HFFc6 (cell line): ENCODE measurements around the gene AMPD3. TPM values are rescaled to one million over a fixed set of nuclear protein-coding genes. Genes with fewer than 3 reads are reported as not detected.

Experiments used
- DNase-seq: peaks from one replicate; pipeline ENCODE4 v3.0.0-alpha.2; 2018
- H3K27ac Mint-ChIP-seq: 2 replicates; pipeline ENCODE4 v1.8.0; 2020; ENCODE audit warnings: mild to moderate bottlenecking, mixed read lengths
- H3K27me3 Mint-ChIP-seq: 2 replicates; pipeline ENCODE4 v1.8.0; 2021; ENCODE audit warnings: mild to moderate bottlenecking, moderate library complexity, mixed read lengths; ENCODE audit not compliant: insufficient read depth
- H3K36me3 Mint-ChIP-seq: 2 replicates; pipeline ENCODE4 v1.8.0; 2021; ENCODE audit warnings: low read depth, mixed read lengths
- H3K4me1 Mint-ChIP-seq: 2 replicates; pipeline ENCODE4 v1.8.0; 2020; ENCODE audit warnings: low read depth, mixed read lengths
- H3K4me3 Mint-ChIP-seq: 2 replicates; pipeline ENCODE4 v1.8.0; 2020; ENCODE audit warnings: mild to moderate bottlenecking, moderate library complexity, mixed read lengths
- H3K9me3 Mint-ChIP-seq: 2 replicates; pipeline ENCODE4 v1.8.0; 2020; ENCODE audit warnings: mild to moderate bottlenecking, mixed read lengths
- total RNA-seq, 6 experiments: library from RNA; stranded (reverse); fragmentation: NEBNext Ultra II Directional; extraction: Animal tissue kit (Norgen Biotek cat#: 25700); gene quantifications; 2 replicates in 1 of 6; 3 replicates in 5 of 6; pipeline ENCODE4 v1.2.3, GENCODE V29; 2021
- TF ChIP-seq, protein P1 (sequence below): fragments of 200-600 bp; sonication (generic); IDR thresholded peaks from 2 replicates; pipeline ENCODE4 v1.5.0; 2021; ENCODE audit warnings: antibody characterized with exemption, mild to moderate bottlenecking

Gene AMPD3
- total RNA-seq, 6 experiments from 2014 or later, result 9.6 to 10.6 (median 10.0) TPM

DNA sequence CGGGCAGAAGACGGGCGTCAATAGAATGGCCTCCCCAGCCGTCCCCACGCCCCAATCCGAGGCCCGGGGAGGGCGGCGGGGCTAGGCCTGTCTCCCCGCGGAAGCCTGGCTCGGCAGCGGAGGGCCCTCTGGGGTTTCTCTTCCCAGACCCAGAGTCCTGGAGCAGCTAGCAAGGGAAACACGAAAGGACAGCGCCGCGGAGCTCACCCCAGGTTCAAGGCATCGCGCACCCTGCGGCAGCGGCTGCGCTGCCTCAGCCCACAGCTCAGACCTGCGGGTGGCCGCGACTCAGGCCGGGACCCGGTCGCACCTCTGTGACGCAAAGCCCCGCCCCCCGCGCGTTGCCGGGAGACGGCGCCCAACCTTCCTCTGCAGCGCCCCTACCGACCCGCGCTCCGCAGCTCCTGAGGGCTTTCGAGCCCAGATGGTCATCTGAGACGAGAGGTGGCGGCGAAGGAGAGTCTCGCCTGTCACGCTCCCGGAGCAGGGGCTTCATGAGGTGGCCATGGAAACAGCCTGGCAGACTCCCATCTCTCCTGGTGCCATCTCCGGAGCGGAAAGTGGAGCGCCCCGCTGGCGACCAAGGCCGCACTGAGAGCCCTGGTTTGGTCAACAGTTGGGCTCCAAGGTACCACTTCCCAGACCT, 86.0 kb downstream of the AMPD3 start, which contains the start of gene RNF141:
TSS of gene RNF141 (minus strand) at position 273 of the 646 bp plus-strand sequence. CDS start 7,029 bp downstream, outside the sequence.
- Mint-ChIP-seq H3K27me3 (no peaks in the 10 kb centered on the region; the same call in 1 of the 2 replicates), H3K4me1 (peaks cover 43% of the 10 kb centered on the region), H3K9me3 (no peaks in the 10 kb centered on the region; the same call in 1 of the 2 replicates), H3K27ac (peak within 1 kb of the TSS; percentile 91), H3K36me3 (peaks cover 4% of the 10 kb centered on the region; the same call in 1 of the 2 replicates), H3K4me3 (peak within 1 kb of the TSS; percentile 86)
- DNase-seq, result peak; percentile 89
- TF ChIP-seq, protein P1, sequence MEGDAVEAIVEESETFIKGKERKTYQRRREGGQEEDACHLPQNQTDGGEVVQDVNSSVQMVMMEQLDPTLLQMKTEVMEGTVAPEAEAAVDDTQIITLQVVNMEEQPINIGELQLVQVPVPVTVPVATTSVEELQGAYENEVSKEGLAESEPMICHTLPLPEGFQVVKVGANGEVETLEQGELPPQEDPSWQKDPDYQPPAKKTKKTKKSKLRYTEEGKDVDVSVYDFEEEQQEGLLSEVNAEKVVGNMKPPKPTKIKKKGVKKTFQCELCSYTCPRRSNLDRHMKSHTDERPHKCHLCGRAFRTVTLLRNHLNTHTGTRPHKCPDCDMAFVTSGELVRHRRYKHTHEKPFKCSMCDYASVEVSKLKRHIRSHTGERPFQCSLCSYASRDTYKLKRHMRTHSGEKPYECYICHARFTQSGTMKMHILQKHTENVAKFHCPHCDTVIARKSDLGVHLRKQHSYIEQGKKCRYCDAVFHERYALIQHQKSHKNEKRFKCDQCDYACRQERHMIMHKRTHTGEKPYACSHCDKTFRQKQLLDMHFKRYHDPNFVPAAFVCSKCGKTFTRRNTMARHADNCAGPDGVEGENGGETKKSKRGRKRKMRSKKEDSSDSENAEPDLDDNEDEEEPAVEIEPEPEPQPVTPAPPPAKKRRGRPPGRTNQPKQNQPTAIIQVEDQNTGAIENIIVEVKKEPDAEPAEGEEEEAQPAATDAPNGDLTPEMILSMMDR, result peak; percentile 84

DNA sequence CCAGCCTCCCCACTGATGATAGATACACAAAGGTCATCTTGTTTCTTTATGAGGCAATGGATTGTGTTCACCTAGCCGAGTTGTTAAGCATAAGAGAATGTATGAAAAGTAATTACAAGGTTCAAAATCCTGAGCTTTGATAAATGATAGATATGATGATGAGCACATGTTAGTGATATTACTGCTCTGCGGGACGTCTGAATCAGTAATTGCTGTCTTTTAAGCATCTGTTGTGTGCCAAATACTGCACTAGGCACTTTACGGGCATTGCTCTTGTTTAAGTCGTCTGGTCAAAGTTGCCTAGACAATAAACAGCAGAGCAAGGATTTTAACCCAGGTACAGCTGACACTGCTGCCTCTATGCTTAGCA, 86.5 kb downstream of the AMPD3 start:
- TF ChIP-seq, protein P1, result no peak
- H3K9me3 Mint-ChIP-seq, result no peaks in the 10 kb centered on the region; the same call in 1 of the 2 replicates
- no peak for DNase-seq
- peaks cover 4% of the 10 kb centered on the region; the same call in 1 of the 2 replicates for H3K36me3 Mint-ChIP-seq
- peak overlapping the region; percentile 86 for H3K4me3 Mint-ChIP-seq
- H3K4me1 Mint-ChIP-seq, result peaks cover 38% of the 10 kb centered on the region
- H3K27ac Mint-ChIP-seq, result peak overlapping the region; percentile 91
- H3K27me3 Mint-ChIP-seq, result no peaks in the 10 kb centered on the region; the same call in 1 of the 2 replicates

DNA sequence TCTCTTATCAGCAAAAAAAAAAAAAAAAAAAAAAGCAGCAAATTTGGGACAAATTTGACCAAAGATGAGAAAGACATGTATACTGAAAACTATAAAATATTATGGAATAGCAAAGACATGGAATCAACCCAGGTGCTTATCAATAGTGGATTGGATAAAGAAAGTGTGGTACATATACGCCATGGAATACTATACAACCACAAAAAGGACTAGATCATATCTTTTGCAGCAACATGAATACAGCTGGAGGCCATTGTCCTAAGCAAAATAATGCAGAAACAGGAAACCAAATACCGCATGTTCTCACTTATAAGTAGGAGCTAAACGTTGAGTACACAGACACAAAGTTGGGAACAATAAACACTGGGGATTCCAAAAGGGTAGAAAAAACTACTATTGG, 87.7 kb downstream of the AMPD3 start:
- H3K27ac Mint-ChIP-seq, result no peak overlapping the region
- TF ChIP-seq, protein P1, result no peak

DNA sequence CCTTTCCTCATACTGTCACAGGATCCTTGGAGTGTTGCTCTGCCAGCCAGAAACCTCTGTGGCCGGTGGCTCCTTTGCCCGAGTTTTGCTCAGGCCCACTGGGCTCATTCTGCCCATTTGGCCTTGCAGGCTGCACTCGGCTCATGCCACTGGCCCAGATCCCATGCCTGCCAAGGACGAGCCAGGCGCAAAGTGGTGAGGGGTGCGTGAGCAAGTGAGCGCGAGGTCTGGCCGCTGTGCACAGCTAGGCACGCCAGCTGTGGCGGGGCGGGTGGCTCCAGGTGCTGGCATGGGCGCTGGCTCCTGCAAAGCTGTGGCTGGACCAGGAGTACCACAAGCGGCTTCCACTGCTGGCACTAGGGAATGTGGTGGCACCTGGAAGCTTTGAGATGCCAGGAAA, 88.7 kb downstream of the AMPD3 start:
- Mint-ChIP-seq H3K27ac (no peak overlapping the region), H3K4me1 (peaks cover 22% of the 10 kb centered on the region), H3K36me3 (peaks cover 4% of the 10 kb centered on the region; the same call in 1 of the 2 replicates), H3K4me3 (no peak overlapping the region), H3K27me3 (no peaks in the 10 kb centered on the region; the same call in 1 of the 2 replicates), H3K9me3 (no peaks in the 10 kb centered on the region; the same call in 1 of the 2 replicates)
- TF ChIP-seq, protein P1, result no peak
- DNase-seq, result no peak

More for the DNA sequence above, 87.7 kb downstream of the AMPD3 start:
- H3K9me3 Mint-ChIP-seq, result no peaks in the 10 kb centered on the region; the same call in 1 of the 2 replicates
- H3K36me3 Mint-ChIP-seq, result peaks cover 4% of the 10 kb centered on the region; the same call in 1 of the 2 replicates
- peaks cover 32% of the 10 kb centered on the region for H3K4me1 Mint-ChIP-seq
- H3K27me3 Mint-ChIP-seq, result no peaks in the 10 kb centered on the region; the same call in 1 of the 2 replicates
- no peak for DNase-seq
- H3K4me3 Mint-ChIP-seq, result no peak overlapping the region

DNA sequence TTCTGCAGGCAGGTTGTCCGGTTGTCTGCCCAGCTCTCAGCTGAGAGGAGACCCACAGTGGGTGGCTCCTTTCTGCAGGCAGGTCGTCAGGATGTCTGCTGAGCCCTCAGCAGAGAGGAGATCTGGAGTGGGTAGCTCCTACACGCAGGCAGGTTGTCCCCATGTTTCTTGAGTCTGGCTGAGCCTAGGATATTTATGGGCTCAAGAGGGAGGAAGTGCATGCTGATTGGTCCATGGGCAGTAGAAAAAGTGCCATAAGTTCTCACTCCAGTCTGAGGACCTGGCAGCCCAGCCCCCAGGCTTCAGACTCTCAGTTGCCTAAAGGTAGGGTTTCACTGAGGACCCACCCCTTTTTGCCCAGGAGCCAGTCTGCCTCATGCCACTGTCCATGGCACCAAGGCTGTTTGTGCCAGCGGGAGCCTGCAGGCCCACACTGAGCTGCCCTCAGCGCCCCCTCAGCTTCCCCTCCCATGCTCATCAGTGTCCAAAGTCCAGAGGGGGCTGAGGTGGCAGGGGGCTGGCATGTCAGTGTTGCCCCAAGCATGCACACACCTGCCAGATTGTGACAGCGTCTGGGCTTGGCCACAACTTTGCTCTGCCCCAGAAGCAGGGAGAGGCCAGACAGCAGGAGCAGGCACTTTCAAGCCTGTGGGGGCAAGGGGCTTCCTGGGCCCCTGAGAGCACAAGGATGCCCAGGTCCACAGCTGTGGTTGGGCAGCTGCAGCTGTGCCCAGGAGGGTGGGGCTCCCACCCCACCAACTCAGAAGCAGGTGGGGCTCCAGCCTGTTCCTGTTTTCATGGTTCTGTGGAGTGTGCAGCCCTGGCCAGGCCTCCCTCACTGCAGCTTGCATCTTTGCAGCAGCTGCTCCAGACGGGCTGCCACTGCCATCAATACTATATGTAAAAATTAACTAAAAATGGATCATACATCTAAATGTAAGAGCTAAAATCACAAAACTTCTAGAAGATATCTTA, 89.7 kb downstream of the AMPD3 start:
- H3K36me3 Mint-ChIP-seq, result peaks cover 4% of the 10 kb centered on the region; the same call in 1 of the 2 replicates
- H3K9me3 Mint-ChIP-seq, result no peaks in the 10 kb centered on the region; the same call in 1 of the 2 replicates
- H3K27ac Mint-ChIP-seq, result no peak overlapping the region
- TF ChIP-seq, protein P1, result no peak
- H3K4me3 Mint-ChIP-seq, result no peak overlapping the region
- H3K27me3 Mint-ChIP-seq, result no peaks in the 10 kb centered on the region; the same call in 1 of the 2 replicates
- H3K4me1 Mint-ChIP-seq, result peaks cover 19% of the 10 kb centered on the region
- DNase-seq, result no peak
